ENCODE measurements around the gene PKP1.

The PKP1 gene

GRCh38 chr1:201260648-201261311 lies 22.5 kb upstream of the PKP1 start:
- no peak for DNase-seq (ENCODE audit: low read depth)

GRCh38 chr1:201261771-201262547 lies 21.3 kb upstream of the PKP1 start:
- DNase-seq (ENCODE audit: low read depth), result no peak

GRCh38 chr1:201262963-201263608 lies 20.2 kb upstream of the PKP1 start:
- DNase-seq (ENCODE audit: low read depth), result no peak

GRCh38 chr1:201264072-201264471 lies 19.2 kb upstream of the PKP1 start:
- DNase-seq (ENCODE audit: low read depth), result no peak

GRCh38 chr1:201264554-201264953 lies 18.8 kb upstream of the PKP1 start:
- DNase-seq (ENCODE audit: low read depth), result no peak

GRCh38 chr1:201265756-201266155 lies 17.6 kb upstream of the PKP1 start:
- no peak for DNase-seq (ENCODE audit: low read depth)

GRCh38 chr1:201266276-201266675 lies 17.0 kb upstream of the PKP1 start:
- DNase-seq (ENCODE audit: low read depth), result no peak

GRCh38 chr1:201266774-201267173 lies 16.5 kb upstream of the PKP1 start:
- no peak for DNase-seq (ENCODE audit: low read depth)

- no peak for DNase-seq (ENCODE audit: low read depth)
These were observed 15.7 kb upstream of the PKP1 start for GRCh38 chr1:201267481-201268229.

- DNase-seq (ENCODE audit: low read depth), result no peak
These were observed 14.6 kb upstream of the PKP1 start for GRCh38 chr1:201268604-201269151.

- DNase-seq (ENCODE audit: low read depth), result no peak
These were observed 14.0 kb upstream of the PKP1 start for GRCh38 chr1:201269281-201269680.

GRCh38 chr1:201269900-201270410 lies 13.4 kb upstream of the PKP1 start:
- no peak for DNase-seq (ENCODE audit: low read depth)

GRCh38 chr1:201270616-201271390 lies 12.5 kb upstream of the PKP1 start:
- DNase-seq (ENCODE audit: low read depth), result no peak

GRCh38 chr1:201272799-201273198 lies 10.5 kb upstream of the PKP1 start:
- DNase-seq (ENCODE audit: low read depth), result no peak

- no peak for DNase-seq (ENCODE audit: low read depth)
These were observed 8.6 kb upstream of the PKP1 start for GRCh38 chr1:201274616-201275252.

- DNase-seq (ENCODE audit: low read depth), result no peak
These were observed 8.0 kb upstream of the PKP1 start for GRCh38 chr1:201275253-201275666.

- DNase-seq (ENCODE audit: low read depth), result no peak
These were observed 6.4 kb upstream of the PKP1 start for GRCh38 chr1:201276891-201277290.

GRCh38 chr1:201277441-201277840 lies 5.9 kb upstream of the PKP1 start:
- DNase-seq (ENCODE audit: low read depth), result no peak

GRCh38 chr1:201279313-201279712 lies 4.0 kb upstream of the PKP1 start:
- DNase-seq (ENCODE audit: low read depth), result no peak

GRCh38 chr1:201280884-201281283 lies 2.4 kb upstream of the PKP1 start:
- DNase-seq (ENCODE audit: low read depth), result no peak

GRCh38 chr1:201281573-201281972 lies 1.7 kb upstream of the PKP1 start:
- DNase-seq (ENCODE audit: low read depth), result no peak

All from stimulated activated CD8-positive, alpha-beta memory T cell treated with anti-CD3 and anti-CD28 coated beads, Interleukin-7, amount 100 ng/mL, for 24 hours (primary cell).